H9 (cell line): ENCODE measurements around the gene LRRC8E. TPM values are rescaled to one million over a fixed set of nuclear protein-coding genes. Genes with fewer than 3 reads are reported as not detected.

Experiments used
- DNase-seq: peaks from one replicate; pipeline ENCODE4 v3.0.0-alpha.2; 2017
- H2AFZ ChIP-seq: one replicate; pipeline ENCODE4 v1.6.1; 2013; ENCODE audit warnings: mild to moderate bottlenecking, low read length, control low read depth, moderate library complexity
- H2AK5ac ChIP-seq: 2 replicates; pipeline ENCODE4 v1.6.1; 2013; ENCODE audit warnings: low read length, control low read depth, mixed read lengths; ENCODE audit not compliant: insufficient read length
- H2BK120ac ChIP-seq: one replicate; pipeline ENCODE4 v1.6.1; 2013; ENCODE audit warnings: low read depth, mild to moderate bottlenecking, low read length, control low read depth, inconsistent platforms; ENCODE audit not compliant: poor library complexity, severe bottlenecking
- H2BK12ac ChIP-seq: 2 replicates; pipeline ENCODE4 v1.6.1; 2013; ENCODE audit warnings: low read length, control low read depth, mixed read lengths, low read depth; ENCODE audit not compliant: insufficient read length
- H2BK15ac ChIP-seq: 2 replicates; pipeline ENCODE4 v1.6.1; 2013; ENCODE audit warnings: low read depth, low read length, control low read depth
- H2BK20ac ChIP-seq: one replicate; pipeline ENCODE4 v1.6.1; 2013; ENCODE audit warnings: low read depth, mild to moderate bottlenecking, low read length, control low read depth, inconsistent platforms; ENCODE audit not compliant: poor library complexity, severe bottlenecking
- H2BK5ac ChIP-seq: 2 replicates; pipeline ENCODE4 v1.6.1; 2013; ENCODE audit warnings: low read length, control low read depth, mixed read lengths; ENCODE audit not compliant: insufficient read length
- H3K14ac ChIP-seq: 2 replicates; pipeline ENCODE4 v1.6.1; 2013; ENCODE audit warnings: low read length, control low read depth; ENCODE audit not compliant: insufficient read depth
- H3K18ac ChIP-seq: 2 replicates; pipeline ENCODE4 v1.6.1; 2013; ENCODE audit warnings: low read depth, mild to moderate bottlenecking, mixed read lengths, low read length, control low read depth; ENCODE audit not compliant: insufficient read length
- H3K23ac ChIP-seq: 2 replicates; pipeline ENCODE4 v1.6.1; 2013; ENCODE audit warnings: low read length, control low read depth, mixed read lengths, low read depth; ENCODE audit not compliant: insufficient read length
- H3K23me2 ChIP-seq: 2 replicates; pipeline ENCODE4 v1.6.1; 2013; ENCODE audit warnings: low read depth, mild to moderate bottlenecking, mixed read lengths, low read length, control low read depth; ENCODE audit not compliant: insufficient read length, poor library complexity, severe bottlenecking
- H3K27ac ChIP-seq: 2 replicates; pipeline ENCODE4 v1.5.1; 2013; ENCODE audit warnings: low read length, control low read depth, mixed read lengths, low read depth; ENCODE audit not compliant: insufficient read length
- H3K27me3 ChIP-seq: 2 replicates; pipeline ENCODE4 v1.6.1; 2013; ENCODE audit warnings: low read length, control low read depth, inconsistent platforms; ENCODE audit not compliant: insufficient read depth
- H3K4ac ChIP-seq: 2 replicates; pipeline ENCODE4 v1.6.1; 2013; ENCODE audit warnings: low read depth, mild to moderate bottlenecking, control low read depth, inconsistent platforms, low read length, moderate library complexity
- H3K4me1 ChIP-seq: 2 replicates; pipeline ENCODE4 v1.6.1; 2013; ENCODE audit warnings: low read length, control low read depth, inconsistent platforms; ENCODE audit not compliant: insufficient read depth
- H3K4me2 ChIP-seq: 2 replicates; pipeline ENCODE4 v1.6.1; 2013; ENCODE audit warnings: low read length, control low read depth, mixed read lengths; ENCODE audit not compliant: insufficient read length, insufficient read depth
- H3K56ac ChIP-seq: 2 replicates; pipeline ENCODE4 v1.6.1; 2013; ENCODE audit warnings: low read depth, mild to moderate bottlenecking, mixed read lengths, low read length, control low read depth; ENCODE audit not compliant: insufficient read length
- H3K79me1 ChIP-seq: 2 replicates; pipeline ENCODE4 v1.6.1; 2013; ENCODE audit warnings: low read depth, mild to moderate bottlenecking, moderate library complexity, low read length, control low read depth, inconsistent platforms; ENCODE audit not compliant: insufficient read depth, poor library complexity, severe bottlenecking
- H3K79me2 ChIP-seq: 2 replicates; pipeline ENCODE4 v1.6.1; 2013; ENCODE audit warnings: low read length, control low read depth, inconsistent platforms; ENCODE audit not compliant: insufficient read depth
- H3K9ac ChIP-seq: 2 replicates; pipeline ENCODE4 v1.6.1; 2013; ENCODE audit warnings: low read length, control low read depth, mixed read lengths; ENCODE audit not compliant: insufficient read length; ENCODE audit errors: extremely low read depth
- H3K9me3 ChIP-seq: one replicate; pipeline ENCODE4 v1.6.1; 2013; ENCODE audit warnings: low read depth, low read length, inconsistent platforms; ENCODE audit not compliant: control insufficient read depth
- H3T11ph ChIP-seq: one replicate; pipeline ENCODE4 v1.6.1; 2013; ENCODE audit warnings: mild to moderate bottlenecking, low read length, control low read depth, inconsistent platforms
- H4K20me1 ChIP-seq: one replicate; pipeline ENCODE4 v1.6.1; 2013; ENCODE audit not compliant: control insufficient read depth, insufficient read length, insufficient read depth
- H4K5ac ChIP-seq: 2 replicates; pipeline ENCODE4 v1.6.1; 2013; ENCODE audit warnings: low read depth, mild to moderate bottlenecking, mixed read lengths, low read length, control low read depth; ENCODE audit not compliant: insufficient read length
- H4K8ac ChIP-seq: replicated peaks from 2 replicates; pipeline ENCODE4 v1.6.1; 2013; ENCODE audit warnings: low read length, control low read depth, mixed read lengths, low read depth; ENCODE audit not compliant: insufficient read length
- H4K91ac ChIP-seq: 2 replicates; pipeline ENCODE4 v1.6.1; 2013; ENCODE audit warnings: low read depth, mild to moderate bottlenecking, moderate library complexity, mixed read lengths, low read length, control low read depth; ENCODE audit not compliant: insufficient read length
- H3K27ac Mint-ChIP-seq, 3 experiments: 2 replicates in 2 of 3; 3 replicates in 1 of 3; pipeline ENCODE4 v1.8.0; 2020 to 2021; ENCODE audit warnings: mixed read lengths in 3 of 3, mild to moderate bottlenecking in 1 of 3, moderate library complexity in 1 of 3
- H3K27me3 Mint-ChIP-seq: 2 replicates; pipeline ENCODE4 v1.8.0; 2021; ENCODE audit warnings: low read depth, mild to moderate bottlenecking, moderate library complexity, mixed read lengths
- H3K36me3 Mint-ChIP-seq, 3 experiments: 2 replicates in 2 of 3; 3 replicates in 1 of 3; pipeline ENCODE4 v1.8.0; 2020 to 2021; ENCODE audit warnings: low read depth in 3 of 3, mixed read lengths in 3 of 3; ENCODE audit not compliant: insufficient read depth in 1 of 3
- H3K4me1 Mint-ChIP-seq, 2 experiments: 2 replicates each; pipeline ENCODE4 v1.8.0; 2020; ENCODE audit warnings: mixed read lengths in 2 of 2
- H3K4me3 Mint-ChIP-seq, 2 experiments: 2 replicates in 1 of 2; 3 replicates in 1 of 2; pipeline ENCODE4 v1.8.0; 2020 to 2021; ENCODE audit warnings: mild to moderate bottlenecking in 2 of 2, mixed read lengths in 2 of 2, moderate library complexity in 1 of 2
- H3K9me3 Mint-ChIP-seq, 2 experiments: 2 replicates in 1 of 2; 3 replicates in 1 of 2; pipeline ENCODE4 v1.8.0; 2020; ENCODE audit warnings: mild to moderate bottlenecking in 2 of 2, mixed read lengths in 2 of 2, moderate library complexity in 1 of 2
- CTCF ChIP-seq: fragments of 200-600 bp; sonication (generic); conservative IDR thresholded peaks from 3 replicates; pipeline ENCODE4 v1.8.0; 2021; ENCODE audit warnings: antibody characterized with exemption, mild to moderate bottlenecking
- WGBS: extraction: QIAGEN DNeasy Blood & Tissue Kit; methylation state at CpG from one replicate; pipeline ENCODE4 v1.1.7; 2013; ENCODE audit warnings: missing lambda C conversion rate, low lambda C conversion rate, mixed read lengths; ENCODE audit not compliant: insufficient read length; ENCODE audit errors: extremely low coverage; 5-methylcytosine and 5-hydroxymethylcytosine counted together
- total RNA-seq: library from RNA; stranded (reverse); gene quantifications from 2 replicates; pipeline ENCODE4 v1.2.1, GENCODE V29; 2021

The LRRC8E gene
- total RNA-seq, 1 experiment from 2014 or later, result 4.8 TPM

- Histone ChIP-seq H3T11ph (no peak overlapping the region), H3K23me2 (no peaks in the 10 kb centered on the region), H3K23ac (no peak overlapping the region), H3K27ac (no peak overlapping the region), H3K4me2 (no peak overlapping the region), H2BK120ac (no peak overlapping the region), H3K9me3 (no peaks in the 10 kb centered on the region), H3K79me2 (no peaks in the 10 kb centered on the region), H2BK20ac (no peak overlapping the region), H3K79me1 (no peaks in the 10 kb centered on the region), H4K91ac (no peak overlapping the region), H2BK12ac (no peak overlapping the region), H4K5ac (no peak overlapping the region), H3K4me1 (no peaks in the 10 kb centered on the region), H2AK5ac (no peak overlapping the region), H3K56ac (no peak overlapping the region), H4K8ac (no peak overlapping the region), H2BK15ac (no peak overlapping the region), H3K14ac (no peak overlapping the region), H3K27me3 (no peaks in the 10 kb centered on the region), H2BK5ac (no peak overlapping the region), H3K4ac (no peak overlapping the region), H3K9ac (no peak overlapping the region), H2AFZ (no peak overlapping the region), H3K18ac (no peak overlapping the region), H4K20me1 (no peaks in the 10 kb centered on the region)
- H3K4me3 Mint-ChIP-seq, result no peak overlapping the region
- no peak for DNase-seq
- no peaks in the 10 kb centered on the region for H3K36me3 Mint-ChIP-seq
- no peak for TF ChIP-seq CTCF
- H3K27ac Mint-ChIP-seq, result no peak overlapping the region
- H3K27me3 Mint-ChIP-seq, result peaks cover 16% of the 10 kb centered on the region
- WGBS, result no CpG with 5 or more reads among the region's 9 CpGs
- no peaks in the 10 kb centered on the region for H3K9me3 Mint-ChIP-seq
- peaks cover 6 to 10% of the 10 kb centered on the region in 2 experiments for H3K4me1 Mint-ChIP-seq
Measured at GRCh38 chr19:7849631-7849999, 38.7 kb upstream of the LRRC8E start.
